Fibroblast of the aortic adventitia (primary cell): ENCODE data around the gene VAMP8. TPM values are rescaled to one million over a fixed set of nuclear protein-coding genes. Genes with fewer than 3 reads are reported as not detected.

Experiments used
- DNase-seq: peaks from one replicate; pipeline ENCODE4 v3.0.0-alpha.2; 2010; ENCODE audit warnings: low read depth
- H3K4me3 ChIP-seq: 2 replicates; pipeline ENCODE4 v1.5.1; 2011; ENCODE audit warnings: low read depth, mild to moderate bottlenecking, control low read depth, low read length, moderate library complexity
- CTCF ChIP-seq: IDR thresholded peaks from 2 replicates; pipeline ENCODE4 v1.5.1; 2011; ENCODE audit warnings: mild to moderate bottlenecking, low read length, control low read depth, inconsistent platforms; ENCODE audit not compliant: insufficient read depth
- total RNA-seq: library from RNA; depleted of rRNA; stranded (reverse); fragments of >200 nt; gene quantifications from 2 replicates; pipeline ENCODE4 v1.2.3, GENCODE V29; 2012; ENCODE audit warnings: low replicate concordance

VAMP8 gene
- total RNA-seq, 1 donor: 0.54 TPM

- peak overlapping the region; percentile 4 for H3K4me3 ChIP-seq
- peak; percentile 40 for DNase-seq
- no peak for TF ChIP-seq CTCF
These were observed 27.4 kb downstream of the VAMP8 start for GRCh38 chr2:85604568-85605339.

- no peak overlapping the region for H3K4me3 ChIP-seq
- DNase-seq: peak; percentile 95
- TF ChIP-seq CTCF: no peak
These were observed 28.2 kb downstream of the VAMP8 start for GRCh38 chr2:85605406-85606115.

- no peak for DNase-seq
- no peak for TF ChIP-seq CTCF
- H3K4me3 ChIP-seq: peak overlapping the region; percentile 14
These were observed 28.7 kb downstream of the VAMP8 start for GRCh38 chr2:85606116-85606455.

- no peak for TF ChIP-seq CTCF
- H3K4me3 ChIP-seq: no peak overlapping the region
- no peak for DNase-seq
These were observed 30.2 kb downstream of the VAMP8 start for GRCh38 chr2:85607268-85608215.

GRCh38 chr2:85611217-85611704 lies 33.9 kb downstream of the VAMP8 start:
- no peak for TF ChIP-seq CTCF
- DNase-seq: no peak
- peak overlapping the region; percentile 82 for H3K4me3 ChIP-seq

- H3K4me3 ChIP-seq: peak within 1 kb of the TSS; percentile 82
- TF ChIP-seq CTCF: no peak
- DNase-seq: peak; percentile 79
These were observed 34.6 kb downstream of the VAMP8 start, which contains the start of gene C2orf68 for GRCh38 chr2:85611705-85612587. TSS of gene C2orf68 (minus strand) at chr2:85612066. CDS start at chr2:85611984, 82 bp downstream.
